Ishikawa (cell line): ENCODE results near the gene NEURL1.

Source experiments
- CREB1 ChIP-seq: IDR thresholded peaks from 2 replicates; pipeline ENCODE4 v1.6.1; 2012; ENCODE audit warnings: low read depth
- EP300 ChIP-seq: IDR thresholded peaks from 2 replicates; pipeline ENCODE4 v1.6.1; 2012; ENCODE audit warnings: borderline replicate concordance
- RAD21 ChIP-seq: IDR thresholded peaks from 2 replicates; pipeline ENCODE4 v1.6.1; 2012; ENCODE audit warnings: low read depth
- TAF1 ChIP-seq: IDR thresholded peaks from 2 replicates; pipeline ENCODE4 v1.6.1; 2012; ENCODE audit warnings: low read depth, mild to moderate bottlenecking
- USF1 ChIP-seq: IDR thresholded peaks from 2 replicates; pipeline ENCODE4 v1.6.1; 2012
- TF ChIP-seq, protein P1 (sequence below): IDR thresholded peaks from 2 replicates; pipeline ENCODE4 v1.6.1; 2012; ENCODE audit warnings: low read depth, mild to moderate bottlenecking
- TF ChIP-seq, protein P2 (sequence below): IDR thresholded peaks from 2 replicates; pipeline ENCODE4 v1.6.1; 2012

GRCh38 chr10:103551619-103552602 lies 58.4 kb downstream of the NEURL1 start:
- TF ChIP-seq USF1: no peak
- TF ChIP-seq CREB1: no peak
- TF ChIP-seq, protein P1, sequence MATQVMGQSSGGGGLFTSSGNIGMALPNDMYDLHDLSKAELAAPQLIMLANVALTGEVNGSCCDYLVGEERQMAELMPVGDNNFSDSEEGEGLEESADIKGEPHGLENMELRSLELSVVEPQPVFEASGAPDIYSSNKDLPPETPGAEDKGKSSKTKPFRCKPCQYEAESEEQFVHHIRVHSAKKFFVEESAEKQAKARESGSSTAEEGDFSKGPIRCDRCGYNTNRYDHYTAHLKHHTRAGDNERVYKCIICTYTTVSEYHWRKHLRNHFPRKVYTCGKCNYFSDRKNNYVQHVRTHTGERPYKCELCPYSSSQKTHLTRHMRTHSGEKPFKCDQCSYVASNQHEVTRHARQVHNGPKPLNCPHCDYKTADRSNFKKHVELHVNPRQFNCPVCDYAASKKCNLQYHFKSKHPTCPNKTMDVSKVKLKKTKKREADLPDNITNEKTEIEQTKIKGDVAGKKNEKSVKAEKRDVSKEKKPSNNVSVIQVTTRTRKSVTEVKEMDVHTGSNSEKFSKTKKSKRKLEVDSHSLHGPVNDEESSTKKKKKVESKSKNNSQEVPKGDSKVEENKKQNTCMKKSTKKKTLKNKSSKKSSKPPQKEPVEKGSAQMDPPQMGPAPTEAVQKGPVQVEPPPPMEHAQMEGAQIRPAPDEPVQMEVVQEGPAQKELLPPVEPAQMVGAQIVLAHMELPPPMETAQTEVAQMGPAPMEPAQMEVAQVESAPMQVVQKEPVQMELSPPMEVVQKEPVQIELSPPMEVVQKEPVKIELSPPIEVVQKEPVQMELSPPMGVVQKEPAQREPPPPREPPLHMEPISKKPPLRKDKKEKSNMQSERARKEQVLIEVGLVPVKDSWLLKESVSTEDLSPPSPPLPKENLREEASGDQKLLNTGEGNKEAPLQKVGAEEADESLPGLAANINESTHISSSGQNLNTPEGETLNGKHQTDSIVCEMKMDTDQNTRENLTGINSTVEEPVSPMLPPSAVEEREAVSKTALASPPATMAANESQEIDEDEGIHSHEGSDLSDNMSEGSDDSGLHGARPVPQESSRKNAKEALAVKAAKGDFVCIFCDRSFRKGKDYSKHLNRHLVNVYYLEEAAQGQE: no peak
- TF ChIP-seq, protein P2, sequence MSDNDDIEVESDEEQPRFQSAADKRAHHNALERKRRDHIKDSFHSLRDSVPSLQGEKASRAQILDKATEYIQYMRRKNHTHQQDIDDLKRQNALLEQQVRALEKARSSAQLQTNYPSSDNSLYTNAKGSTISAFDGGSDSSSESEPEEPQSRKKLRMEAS: no peak
- TF ChIP-seq EP300: no peak
- no peak for TF ChIP-seq RAD21
- no peak for TF ChIP-seq TAF1
